Duodenal mucosa (tissue), 2 donors: ENCODE results near the gene TMEM63C.

Experiments used
- H3K27ac ChIP-seq: one replicate; pipeline ENCODE4 v1.7.0; 2013; ENCODE audit warnings: low read depth, low read length
- H3K27me3 ChIP-seq, 2 donors: one replicate each; pipeline ENCODE4 v1.7.0; 2013; ENCODE audit warnings: low read length in 2 of 2, control low read depth in 1 of 2; ENCODE audit not compliant: insufficient read depth in 2 of 2, control insufficient read depth in 1 of 2
- H3K36me3 ChIP-seq, 2 donors: one replicate each; pipeline ENCODE4 v1.7.0; 2013; ENCODE audit warnings: low read length in 2 of 2, control low read depth in 1 of 2; ENCODE audit not compliant: insufficient read depth in 2 of 2, control insufficient read depth in 1 of 2
- H3K4me1 ChIP-seq, 2 donors: one replicate each; pipeline ENCODE4 v1.7.0; 2013; ENCODE audit warnings: low read length in 2 of 2, control low read depth in 1 of 2; ENCODE audit not compliant: insufficient read depth in 2 of 2, control insufficient read depth in 1 of 2
- H3K4me3 ChIP-seq, 2 donors: one replicate each; pipeline ENCODE4 v1.7.0; 2013; ENCODE audit warnings: low read length in 2 of 2, low read depth in 1 of 2
- H3K9ac ChIP-seq, 2 donors: one replicate each; pipeline ENCODE4 v1.7.0; 2013; ENCODE audit warnings: low read length in 2 of 2, low read depth in 1 of 2
- H3K9me3 ChIP-seq, 2 donors: one replicate each; pipeline ENCODE4 v1.7.0; 2013; ENCODE audit warnings: low read length in 2 of 2, control low read depth in 1 of 2; ENCODE audit not compliant: control insufficient read depth in 1 of 2

TMEM63C gene

GRCh38 chr14:77306851-77307496 is 125.4 kb downstream of the TMEM63C start:
- Histone ChIP-seq H3K27me3 (no peaks in the 10 kb centered on the region), H3K4me1 (peaks cover 0 to 5% of the 10 kb centered on the region in 2 donors), H3K36me3 (peaks cover 0 to 7% of the 10 kb centered on the region in 2 donors), H3K9me3 (no peaks in the 10 kb centered on the region), H3K27ac (no peak overlapping the region), H3K9ac (no peak overlapping the region), H3K4me3 (no peak overlapping the region)
